Central memory CD8-positive, alpha-beta T cell (primary cell): ENCODE data around the gene TDRD9.

Experiments used
- ATAC-seq: fragments of 150-1000 bp; cut with Tn5 transposase; replicated peaks from 2 replicates; pipeline ENCODE4 v1.10.0; 2022; ENCODE audit warnings: mild to moderate bottlenecking, moderate FRiP score, moderate number of reproducible peaks; ENCODE audit not compliant: poor library complexity, severe bottlenecking; ENCODE audit errors: extremely low read depth
- DNase-seq, 2 donors: peaks; one replicate each; pipeline ENCODE4 v3.0.0; 2021; ENCODE audit warnings: low spot score in 2 of 2
- H3K27ac Mint-ChIP-seq: one replicate; pipeline ENCODE4 v1.8.0; 2022; ENCODE audit warnings: low read depth, mild to moderate bottlenecking, moderate library complexity, mixed read lengths
- H3K27me3 Mint-ChIP-seq: one replicate; pipeline ENCODE4 v1.8.0; 2022; ENCODE audit warnings: mixed read lengths
- H3K36me3 Mint-ChIP-seq: one replicate; pipeline ENCODE4 v1.8.0; 2022; ENCODE audit warnings: mild to moderate bottlenecking, moderate library complexity, mixed read lengths; ENCODE audit not compliant: insufficient read depth
- H3K4me1 Mint-ChIP-seq: one replicate; pipeline ENCODE4 v1.8.0; 2022; ENCODE audit warnings: mixed read lengths
- H3K4me3 Mint-ChIP-seq: one replicate; pipeline ENCODE4 v1.8.0; 2022; ENCODE audit warnings: mild to moderate bottlenecking, moderate library complexity, mixed read lengths
- H3K9me3 Mint-ChIP-seq: one replicate; pipeline ENCODE4 v1.8.0; 2022; ENCODE audit warnings: mixed read lengths

The TDRD9 gene

DNA sequence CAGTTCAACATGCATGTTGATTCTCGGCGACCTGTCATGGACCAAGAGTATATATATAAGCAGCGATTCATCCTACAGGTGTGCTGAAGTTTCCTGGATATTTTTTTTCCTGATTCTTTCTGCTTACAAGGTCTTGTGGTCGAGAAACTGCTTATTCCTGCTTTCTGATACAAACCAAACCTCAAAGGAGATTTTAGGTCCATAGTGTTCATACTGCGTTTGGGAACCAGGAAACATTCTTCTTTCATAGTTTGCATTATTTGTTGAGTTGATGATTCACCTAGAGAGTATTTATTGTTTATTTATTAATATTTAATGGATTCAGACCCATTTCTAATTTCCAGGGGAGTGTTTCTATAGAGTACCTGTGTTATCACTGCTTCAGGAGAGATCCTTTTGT is 86.5 kb downstream of the TDRD9 start:
- no peak overlapping the region for H3K27ac Mint-ChIP-seq
- no peaks in the 10 kb centered on the region for H3K36me3 Mint-ChIP-seq
- H3K4me3 Mint-ChIP-seq = no peak overlapping the region
- no peak for ATAC-seq
- H3K9me3 Mint-ChIP-seq = no peaks in the 10 kb centered on the region
- DNase-seq = no peak
- no peaks in the 10 kb centered on the region for H3K4me1 Mint-ChIP-seq
- H3K27me3 Mint-ChIP-seq = peaks cover 9% of the 10 kb centered on the region

DNA sequence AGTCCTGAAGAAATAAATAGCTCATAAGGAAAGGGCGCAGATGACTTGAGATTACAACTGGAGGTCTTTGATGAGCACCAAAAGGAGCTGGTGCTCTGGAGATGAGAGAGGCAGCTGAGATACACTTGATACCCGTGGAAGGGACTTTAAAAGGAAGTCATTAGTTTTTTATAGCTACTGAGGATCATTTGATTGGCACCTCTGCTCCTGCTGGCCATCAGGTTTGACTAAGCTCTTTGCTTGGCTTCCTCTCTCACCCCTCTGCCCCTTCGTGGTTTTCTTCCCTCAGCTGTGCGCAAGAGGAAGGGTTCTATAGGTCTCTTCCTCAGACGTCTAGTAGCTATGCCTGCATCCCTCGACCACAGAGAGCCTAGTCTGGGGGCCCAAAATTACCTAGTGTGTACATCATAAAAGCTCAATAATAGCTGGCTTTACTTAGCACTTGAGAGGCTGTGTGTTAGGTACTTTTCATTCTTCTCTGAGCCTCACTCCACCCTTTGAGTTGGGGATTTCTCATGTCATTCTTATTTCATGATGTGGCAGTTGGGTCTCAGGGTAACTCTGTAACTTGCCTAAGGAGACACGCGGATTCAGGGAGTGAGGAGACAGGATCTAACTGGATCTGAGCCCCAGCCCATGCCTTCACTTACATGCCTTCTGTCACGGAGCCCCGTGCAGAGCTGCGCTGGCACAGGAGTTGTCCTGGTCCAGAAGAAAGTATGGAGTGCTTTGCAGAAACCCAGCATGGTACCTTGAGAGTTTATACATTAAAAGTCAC is 88.8 kb downstream of the TDRD9 start:
- Mint-ChIP-seq H3K27me3 (peaks cover 25% of the 10 kb centered on the region), H3K4me1 (no peaks in the 10 kb centered on the region), H3K27ac (no peak overlapping the region), H3K36me3 (no peaks in the 10 kb centered on the region), H3K4me3 (no peak overlapping the region), H3K9me3 (no peaks in the 10 kb centered on the region)
- no peak for DNase-seq
- ATAC-seq = no peak

DNA sequence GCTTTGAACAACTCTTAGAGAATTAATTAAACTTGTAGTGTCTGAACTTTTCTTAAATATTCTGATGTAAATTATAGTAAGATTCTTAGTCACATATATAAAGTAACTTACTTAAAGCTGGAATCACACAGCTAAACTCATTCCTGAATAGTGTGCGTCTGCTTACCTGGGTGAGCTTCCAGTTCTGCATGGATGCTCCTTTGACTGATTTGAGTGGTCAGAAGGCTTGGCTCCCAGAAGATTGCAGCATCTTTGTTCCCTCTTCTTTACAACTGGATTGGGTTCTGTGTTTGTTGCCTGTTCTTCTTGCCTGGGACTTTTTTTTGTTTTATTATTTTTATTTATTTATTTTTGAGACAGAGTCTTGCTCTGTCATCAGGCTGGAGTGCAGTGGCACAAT is 90.8 kb downstream of the TDRD9 start:
- H3K4me3 Mint-ChIP-seq = no peak overlapping the region
- ATAC-seq (no peak), DNase-seq (no peak)
- H3K27ac Mint-ChIP-seq = no peak overlapping the region
- H3K4me1 Mint-ChIP-seq = no peaks in the 10 kb centered on the region
- peaks cover 25% of the 10 kb centered on the region for H3K27me3 Mint-ChIP-seq
- H3K9me3 Mint-ChIP-seq = no peaks in the 10 kb centered on the region
- peaks cover 3% of the 10 kb centered on the region for H3K36me3 Mint-ChIP-seq

DNA sequence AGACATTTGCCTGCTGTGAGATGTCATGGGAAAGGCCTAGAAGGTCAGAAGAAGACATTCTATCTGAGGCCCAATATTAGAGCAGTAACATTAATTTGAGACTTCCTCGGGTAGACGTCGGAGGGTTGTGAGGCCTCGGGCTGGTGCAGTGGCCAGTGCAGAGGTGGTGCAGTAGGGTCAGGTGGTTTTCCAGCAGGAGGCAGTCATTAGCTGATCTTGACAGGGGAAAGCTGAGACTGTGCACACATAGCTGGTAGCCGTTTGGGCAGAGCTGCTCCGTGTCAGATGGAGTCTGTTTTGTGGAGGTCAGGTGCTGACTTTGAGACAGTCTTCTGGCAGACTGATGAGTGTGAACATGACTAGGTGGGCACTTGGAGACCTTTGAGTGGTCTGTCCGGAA is 91.5 kb downstream of the TDRD9 start:
- H3K4me3 Mint-ChIP-seq = no peak overlapping the region
- no peak for DNase-seq
- H3K36me3 Mint-ChIP-seq = peaks cover 3% of the 10 kb centered on the region
- no peak for ATAC-seq
- peaks cover 25% of the 10 kb centered on the region for H3K27me3 Mint-ChIP-seq
- H3K4me1 Mint-ChIP-seq = no peaks in the 10 kb centered on the region
- H3K27ac Mint-ChIP-seq = no peak overlapping the region
- no peaks in the 10 kb centered on the region for H3K9me3 Mint-ChIP-seq

DNA sequence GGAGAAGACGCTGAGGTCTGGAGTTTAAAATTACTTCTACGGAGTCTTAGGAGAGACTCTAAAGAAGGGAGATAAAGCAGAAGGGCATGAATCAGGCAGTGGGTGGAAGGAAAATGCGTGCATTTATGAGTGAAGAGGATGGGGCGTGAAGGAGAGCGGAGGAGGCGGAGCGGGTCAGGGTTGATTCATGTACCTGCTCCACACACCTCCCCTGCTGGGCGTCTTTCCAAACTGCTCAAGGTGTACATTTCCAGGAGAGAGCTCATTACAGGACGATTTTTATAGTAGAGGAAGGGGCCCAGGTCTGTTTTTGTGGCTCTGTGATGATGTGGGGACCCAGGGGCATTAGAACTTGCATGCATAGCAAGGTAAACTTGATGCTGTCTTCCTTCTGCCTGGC is 92.2 kb downstream of the TDRD9 start:
- DNase-seq (no peak), ATAC-seq (no peak)
- Mint-ChIP-seq H3K36me3 (peaks cover 3% of the 10 kb centered on the region), H3K27ac (no peak overlapping the region), H3K9me3 (no peaks in the 10 kb centered on the region), H3K27me3 (peaks cover 25% of the 10 kb centered on the region), H3K4me3 (no peak overlapping the region), H3K4me1 (no peaks in the 10 kb centered on the region)

DNA sequence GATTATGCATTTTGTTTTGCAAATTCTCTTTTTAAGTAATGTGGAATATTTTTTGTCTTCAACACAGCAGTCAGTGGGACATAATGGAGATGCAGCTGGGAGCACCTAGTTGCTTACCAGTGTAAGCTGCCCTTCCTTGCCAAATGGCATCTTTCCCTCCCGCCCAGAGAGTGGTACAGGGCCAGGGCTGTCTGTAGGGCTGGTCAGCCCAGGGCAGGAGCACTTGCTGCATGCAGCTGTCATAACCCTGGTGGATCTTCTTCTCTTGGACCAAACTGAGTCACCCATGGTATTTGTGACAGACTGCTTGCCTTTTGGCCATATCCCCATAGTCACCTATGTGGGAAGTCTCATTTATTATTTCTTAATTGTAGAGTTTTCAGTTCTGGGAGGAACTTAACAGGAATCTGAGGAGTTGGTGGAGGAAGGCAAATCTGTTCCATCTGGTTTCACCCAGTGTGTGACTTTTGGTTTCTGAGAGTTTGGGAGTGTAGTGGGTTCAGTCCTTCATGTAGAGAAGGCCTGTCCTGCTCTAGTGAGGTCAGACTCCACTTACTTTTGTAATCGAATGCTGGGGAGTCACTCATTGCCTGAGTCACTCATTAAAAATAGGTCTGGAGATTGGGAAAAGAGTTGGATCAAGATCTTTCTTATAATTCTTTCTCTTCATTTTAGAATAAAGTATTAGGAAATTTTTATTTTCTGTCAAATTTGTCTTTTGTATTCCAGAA is 95.2 kb downstream of the TDRD9 start:
- H3K36me3 Mint-ChIP-seq = peaks cover 3% of the 10 kb centered on the region
- peaks cover 34% of the 10 kb centered on the region for H3K27me3 Mint-ChIP-seq
- DNase-seq = no peak
- ATAC-seq = no peak
- no peaks in the 10 kb centered on the region for H3K9me3 Mint-ChIP-seq
- H3K27ac Mint-ChIP-seq = no peak overlapping the region
- no peaks in the 10 kb centered on the region for H3K4me1 Mint-ChIP-seq
- H3K4me3 Mint-ChIP-seq = no peak overlapping the region

DNA sequence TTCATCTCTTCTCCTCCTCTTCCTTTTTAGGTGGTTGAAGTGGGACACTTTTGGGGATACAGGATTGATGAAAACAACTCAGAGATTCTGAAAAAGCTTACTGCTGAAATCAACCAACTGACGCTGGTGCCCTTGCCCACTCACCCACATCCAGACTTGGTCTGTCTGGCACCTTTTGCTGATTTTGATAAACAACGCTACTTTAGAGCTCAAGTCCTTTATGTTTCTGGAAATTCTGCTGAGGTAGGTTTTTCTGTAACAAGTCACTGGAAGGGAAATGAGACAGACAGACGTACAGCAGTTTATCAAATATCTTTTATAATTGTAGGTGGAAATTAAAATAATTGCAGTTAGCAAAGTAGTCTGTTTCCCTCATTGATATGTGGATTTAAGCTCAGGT is 97.3 kb downstream of the TDRD9 start:
- Mint-ChIP-seq H3K27ac (no peak overlapping the region), H3K27me3 (peaks cover 34% of the 10 kb centered on the region), H3K9me3 (no peaks in the 10 kb centered on the region), H3K4me3 (no peak overlapping the region), H3K36me3 (peaks cover 3% of the 10 kb centered on the region), H3K4me1 (no peaks in the 10 kb centered on the region)
- ATAC-seq (no peak), DNase-seq (no peak)

DNA sequence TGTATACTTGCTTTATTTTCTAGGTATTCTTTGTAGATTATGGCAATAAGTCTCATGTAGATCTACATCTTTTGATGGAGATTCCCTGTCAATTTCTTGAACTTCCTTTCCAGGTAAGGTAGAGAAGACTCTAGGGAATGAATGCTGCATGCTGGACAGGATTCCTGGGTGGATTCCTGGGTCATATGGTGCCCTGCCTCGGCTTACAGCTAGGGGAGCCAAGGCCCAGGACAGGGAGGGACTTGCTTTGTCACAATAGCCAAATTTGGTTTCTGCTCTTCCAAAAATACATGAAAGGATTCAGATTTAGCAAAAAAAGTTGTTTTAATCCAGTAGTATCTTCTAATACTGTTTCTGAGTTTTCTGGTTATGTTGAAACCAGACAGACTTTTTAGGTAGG is 97.8 kb downstream of the TDRD9 start:
- ATAC-seq (no peak), DNase-seq (no peak)
- H3K4me3 Mint-ChIP-seq = no peak overlapping the region
- H3K27ac Mint-ChIP-seq = no peak overlapping the region
- peaks cover 3% of the 10 kb centered on the region for H3K36me3 Mint-ChIP-seq
- no peaks in the 10 kb centered on the region for H3K9me3 Mint-ChIP-seq
- no peaks in the 10 kb centered on the region for H3K4me1 Mint-ChIP-seq
- H3K27me3 Mint-ChIP-seq = peaks cover 29% of the 10 kb centered on the region

DNA sequence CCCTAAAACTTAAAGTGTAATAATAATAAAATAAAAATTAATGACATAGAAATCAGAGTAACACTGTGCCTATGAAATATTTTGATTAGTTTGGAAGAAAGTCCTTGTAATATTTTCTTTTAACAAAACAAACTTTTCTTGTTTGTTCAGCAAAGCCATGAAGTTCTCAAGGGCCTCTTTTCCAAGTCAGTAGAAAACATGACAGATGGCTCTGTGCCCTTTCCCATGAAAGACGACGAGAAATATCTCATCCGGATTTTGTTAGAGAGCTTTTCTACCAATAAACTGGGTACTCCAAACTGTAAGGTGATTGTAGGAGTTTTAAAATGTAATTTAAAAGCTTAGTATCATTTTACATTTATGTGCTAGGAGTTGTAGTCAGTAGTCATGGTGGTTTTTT is 102.7 kb downstream of the TDRD9 start:
- Mint-ChIP-seq H3K27me3 (peaks cover 69% of the 10 kb centered on the region), H3K4me1 (no peaks in the 10 kb centered on the region), H3K9me3 (no peaks in the 10 kb centered on the region), H3K36me3 (no peaks in the 10 kb centered on the region), H3K4me3 (no peak overlapping the region), H3K27ac (no peak overlapping the region)
- DNase-seq = no peak
- no peak for ATAC-seq

DNA sequence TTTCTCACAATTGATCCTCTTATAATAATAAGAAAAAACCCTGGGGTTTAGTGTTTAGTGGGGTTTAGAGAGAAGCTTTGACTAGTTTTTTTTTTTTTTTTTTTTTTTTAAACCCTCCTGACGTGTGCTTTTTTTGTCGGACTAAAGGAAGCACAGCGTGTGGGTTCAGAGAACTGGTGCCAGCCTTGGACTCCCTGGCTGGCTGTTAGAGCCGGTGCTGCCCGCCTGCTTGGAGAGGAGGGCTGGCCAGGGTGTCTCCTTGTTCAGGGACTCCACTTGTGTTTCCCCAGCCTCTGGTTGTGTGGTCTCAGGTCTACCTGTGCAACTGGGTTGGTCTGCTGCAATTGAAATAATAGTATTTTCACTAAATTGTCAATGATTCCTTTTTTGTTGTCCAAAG is 103.1 kb downstream of the TDRD9 start:
- DNase-seq = no peak
- Mint-ChIP-seq H3K4me3 (no peak overlapping the region), H3K9me3 (no peaks in the 10 kb centered on the region), H3K27ac (no peak overlapping the region), H3K4me1 (no peaks in the 10 kb centered on the region), H3K36me3 (no peaks in the 10 kb centered on the region), H3K27me3 (peaks cover 73% of the 10 kb centered on the region)
- ATAC-seq = no peak

DNA sequence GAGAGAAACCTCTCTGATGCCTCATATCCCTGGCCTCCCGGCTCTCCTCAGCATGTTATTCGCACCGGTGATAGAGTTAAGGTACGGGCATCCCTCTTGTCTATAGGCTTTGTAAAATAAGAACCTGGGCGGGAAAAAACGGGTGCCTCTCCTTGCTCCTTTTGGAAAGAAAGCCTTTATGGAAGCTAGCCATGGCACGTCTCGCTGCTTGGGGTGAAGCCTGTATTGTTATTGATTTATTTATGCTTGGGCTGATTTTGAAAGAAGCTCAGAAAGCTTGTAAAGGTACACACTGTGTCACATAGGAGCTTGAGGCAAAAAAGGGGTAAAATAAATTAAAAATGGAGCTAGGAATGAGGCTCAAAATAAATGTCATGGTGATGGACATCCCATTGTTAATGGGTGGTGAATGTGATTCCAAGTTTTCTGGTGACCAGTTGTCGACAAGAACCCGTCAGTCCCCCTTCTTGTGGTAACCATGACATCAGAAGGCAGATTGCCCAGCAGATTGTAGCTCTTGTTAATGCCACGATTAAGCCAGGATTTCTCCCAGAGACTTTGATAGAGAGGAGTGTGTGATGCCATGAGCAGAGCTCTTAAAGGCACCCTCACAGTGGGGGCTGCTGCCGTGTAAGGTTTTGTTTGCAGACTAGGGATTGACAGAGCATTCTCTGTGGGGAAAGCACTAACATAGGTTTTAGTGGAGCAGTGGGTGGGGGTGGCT is 106.9 kb downstream of the TDRD9 start:
- peaks cover 82% of the 10 kb centered on the region for H3K27me3 Mint-ChIP-seq
- no peak overlapping the region for H3K4me3 Mint-ChIP-seq
- no peak for ATAC-seq
- DNase-seq = no peak
- no peaks in the 10 kb centered on the region for H3K9me3 Mint-ChIP-seq
- no peak overlapping the region for H3K27ac Mint-ChIP-seq
- H3K4me1 Mint-ChIP-seq = no peaks in the 10 kb centered on the region
- H3K36me3 Mint-ChIP-seq = no peaks in the 10 kb centered on the region

DNA sequence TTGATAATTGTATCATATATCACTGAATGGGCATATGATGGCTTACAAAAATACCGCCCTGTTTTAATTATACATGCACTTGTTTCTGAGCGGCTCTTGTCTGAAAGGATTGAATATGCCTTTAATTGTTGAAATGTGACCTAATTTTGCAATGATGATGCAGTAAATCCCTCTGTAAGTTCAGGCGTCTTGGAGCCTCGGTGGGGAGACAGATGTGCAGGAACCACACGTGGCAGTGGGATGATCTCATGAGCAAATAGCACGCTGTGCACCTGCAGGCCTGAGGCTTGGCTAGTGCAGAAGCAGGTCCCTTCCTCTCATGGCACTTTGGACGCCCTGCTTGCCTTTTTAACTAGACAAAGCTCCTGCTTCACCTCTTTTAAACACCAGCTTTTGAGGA is 108.0 kb downstream of the TDRD9 start:
- no peaks in the 10 kb centered on the region for H3K9me3 Mint-ChIP-seq
- DNase-seq (no peak), ATAC-seq (no peak)
- H3K27ac Mint-ChIP-seq = no peak overlapping the region
- no peak overlapping the region for H3K4me3 Mint-ChIP-seq
- no peaks in the 10 kb centered on the region for H3K36me3 Mint-ChIP-seq
- peaks cover 93% of the 10 kb centered on the region for H3K27me3 Mint-ChIP-seq
- H3K4me1 Mint-ChIP-seq = no peaks in the 10 kb centered on the region

DNA sequence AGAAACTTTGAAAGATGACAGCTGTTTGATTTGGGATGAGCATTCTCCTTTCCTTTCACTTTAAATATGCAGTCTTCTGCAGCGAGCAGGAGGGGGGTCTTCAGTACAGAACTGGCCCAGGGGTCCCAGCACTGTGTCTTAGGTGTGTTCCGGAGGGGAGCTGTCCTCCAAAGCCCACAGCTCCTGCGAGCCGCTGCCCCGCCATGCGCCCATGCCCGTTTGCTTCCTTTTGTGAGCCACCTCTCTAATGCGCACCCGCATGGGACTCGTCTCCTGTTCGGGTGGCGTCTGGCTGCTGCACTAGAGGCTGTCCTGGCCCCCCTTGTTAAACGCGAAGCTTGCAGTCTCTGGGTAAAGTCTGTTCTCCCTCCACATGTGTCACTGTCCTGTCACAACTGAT is 108.8 kb downstream of the TDRD9 start:
- Mint-ChIP-seq H3K27me3 (peaks cover 95% of the 10 kb centered on the region), H3K4me1 (no peaks in the 10 kb centered on the region), H3K9me3 (no peaks in the 10 kb centered on the region), H3K27ac (no peak overlapping the region), H3K36me3 (no peaks in the 10 kb centered on the region), H3K4me3 (no peak overlapping the region)
- DNase-seq (no peak), ATAC-seq (no peak)
